ENCODE results near the gene SNTG2.

Gene SNTG2

GRCh38 chr2:1136067-1136466 is 185.4 kb downstream of the SNTG2 start:
- TF ChIP-seq, protein P1, sequence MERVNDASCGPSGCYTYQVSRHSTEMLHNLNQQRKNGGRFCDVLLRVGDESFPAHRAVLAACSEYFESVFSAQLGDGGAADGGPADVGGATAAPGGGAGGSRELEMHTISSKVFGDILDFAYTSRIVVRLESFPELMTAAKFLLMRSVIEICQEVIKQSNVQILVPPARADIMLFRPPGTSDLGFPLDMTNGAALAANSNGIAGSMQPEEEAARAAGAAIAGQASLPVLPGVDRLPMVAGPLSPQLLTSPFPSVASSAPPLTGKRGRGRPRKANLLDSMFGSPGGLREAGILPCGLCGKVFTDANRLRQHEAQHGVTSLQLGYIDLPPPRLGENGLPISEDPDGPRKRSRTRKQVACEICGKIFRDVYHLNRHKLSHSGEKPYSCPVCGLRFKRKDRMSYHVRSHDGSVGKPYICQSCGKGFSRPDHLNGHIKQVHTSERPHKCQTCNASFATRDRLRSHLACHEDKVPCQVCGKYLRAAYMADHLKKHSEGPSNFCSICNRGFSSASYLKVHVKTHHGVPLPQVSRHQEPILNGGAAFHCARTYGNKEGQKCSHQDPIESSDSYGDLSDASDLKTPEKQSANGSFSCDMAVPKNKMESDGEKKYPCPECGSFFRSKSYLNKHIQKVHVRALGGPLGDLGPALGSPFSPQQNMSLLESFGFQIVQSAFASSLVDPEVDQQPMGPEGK (CRISPR knock-in tag; IDR thresholded peaks at IDR 0.05; ENCODE audit: borderline replicate concordance) = no peak
- TF ChIP-seq, protein P2, sequence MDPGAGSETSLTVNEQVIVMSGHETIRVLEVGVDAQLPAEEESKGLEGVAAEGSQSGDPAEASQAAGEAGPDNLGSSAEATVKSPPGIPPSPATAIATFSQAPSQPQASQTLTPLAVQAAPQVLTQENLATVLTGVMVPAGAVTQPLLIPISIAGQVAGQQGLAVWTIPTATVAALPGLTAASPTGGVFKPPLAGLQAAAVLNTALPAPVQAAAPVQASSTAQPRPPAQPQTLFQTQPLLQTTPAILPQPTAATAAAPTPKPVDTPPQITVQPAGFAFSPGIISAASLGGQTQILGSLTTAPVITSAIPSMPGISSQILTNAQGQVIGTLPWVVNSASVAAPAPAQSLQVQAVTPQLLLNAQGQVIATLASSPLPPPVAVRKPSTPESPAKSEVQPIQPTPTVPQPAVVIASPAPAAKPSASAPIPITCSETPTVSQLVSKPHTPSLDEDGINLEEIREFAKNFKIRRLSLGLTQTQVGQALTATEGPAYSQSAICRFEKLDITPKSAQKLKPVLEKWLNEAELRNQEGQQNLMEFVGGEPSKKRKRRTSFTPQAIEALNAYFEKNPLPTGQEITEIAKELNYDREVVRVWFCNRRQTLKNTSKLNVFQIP (CRISPR knock-in tag; IDR thresholded peaks at IDR 0.05; ENCODE audit: borderline replicate concordance, low read depth) = no peak
- TF ChIP-seq SNAI2 (CRISPR knock-in tag; IDR thresholded peaks at IDR 0.05) (no peak), TCF4 (CRISPR knock-in tag; IDR thresholded peaks at IDR 0.05; ENCODE audit: borderline replicate concordance) (no peak), ZC3H10 (CRISPR knock-in tag; IDR thresholded peaks at IDR 0.05) (no peak), BACH2 (CRISPR knock-in tag; IDR thresholded peaks at IDR 0.05; ENCODE audit: borderline replicate concordance) (no peak), ZNF70 (CRISPR knock-in tag; IDR thresholded peaks at IDR 0.05) (no peak), ZFP3 (CRISPR knock-in tag; IDR thresholded peaks at IDR 0.05) (no peak), ZNF565 (CRISPR knock-in tag; conservative IDR thresholded peaks at IDR 0.05; ENCODE audit: low read depth) (no peak), ISL1 (CRISPR knock-in tag; IDR thresholded peaks at IDR 0.05) (no peak), TOX (CRISPR knock-in tag; IDR thresholded peaks at IDR 0.05; ENCODE audit: borderline replicate concordance) (no peak), CSDC2 (CRISPR knock-in tag; IDR thresholded peaks at IDR 0.05) (no peak), ESRRG (CRISPR knock-in tag; IDR thresholded peaks at IDR 0.05) (no peak), ARNTL (CRISPR knock-in tag; IDR thresholded peaks at IDR 0.05; ENCODE audit: borderline replicate concordance, low read depth) (no peak), CSRNP3 (CRISPR knock-in tag; IDR thresholded peaks at IDR 0.05) (no peak), ZFP30 (CRISPR knock-in tag; IDR thresholded peaks at IDR 0.05) (no peak), ZNF8 (CRISPR knock-in tag; IDR thresholded peaks at IDR 0.05) (no peak), PPARA (CRISPR knock-in tag; IDR thresholded peaks at IDR 0.05; ENCODE audit: borderline replicate concordance) (no peak)
- TF ChIP-seq, protein P3, sequence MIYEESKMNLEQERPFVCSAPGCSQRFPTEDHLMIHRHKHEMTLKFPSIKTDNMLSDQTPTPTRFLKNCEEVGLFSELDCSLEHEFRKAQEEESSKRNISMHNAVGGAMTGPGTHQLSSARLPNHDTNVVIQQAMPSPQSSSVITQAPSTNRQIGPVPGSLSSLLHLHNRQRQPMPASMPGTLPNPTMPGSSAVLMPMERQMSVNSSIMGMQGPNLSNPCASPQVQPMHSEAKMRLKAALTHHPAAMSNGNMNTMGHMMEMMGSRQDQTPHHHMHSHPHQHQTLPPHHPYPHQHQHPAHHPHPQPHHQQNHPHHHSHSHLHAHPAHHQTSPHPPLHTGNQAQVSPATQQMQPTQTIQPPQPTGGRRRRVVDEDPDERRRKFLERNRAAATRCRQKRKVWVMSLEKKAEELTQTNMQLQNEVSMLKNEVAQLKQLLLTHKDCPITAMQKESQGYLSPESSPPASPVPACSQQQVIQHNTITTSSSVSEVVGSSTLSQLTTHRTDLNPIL (CRISPR knock-in tag; IDR thresholded peaks at IDR 0.05; ENCODE audit: low read depth) = no peak
- ATAC-seq = no peak

DNA sequence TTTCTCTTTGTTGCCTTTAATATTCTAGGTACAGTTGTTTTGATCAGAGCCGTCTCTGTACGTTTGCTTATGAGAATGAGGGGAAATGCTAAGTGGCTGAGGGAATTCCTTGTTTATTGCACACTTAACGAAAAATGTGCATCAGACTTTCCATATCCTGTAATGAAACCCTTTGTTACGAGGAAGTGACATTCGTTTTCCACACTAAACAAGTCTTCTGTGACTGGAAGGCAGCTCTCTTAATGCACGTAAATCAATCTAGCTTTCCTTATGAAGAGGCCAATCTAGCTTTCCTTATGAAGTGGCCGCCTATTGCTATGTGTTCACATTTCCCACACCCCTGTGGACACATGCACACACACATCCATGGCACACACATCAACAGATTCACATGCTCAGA is 186.2 kb downstream of the SNTG2 start:
- no peak for ATAC-seq
- no peak for TF ChIP-seq ZNF565 (CRISPR knock-in tag; conservative IDR thresholded peaks at IDR 0.05; ENCODE audit: low read depth)
- TF ChIP-seq, protein P3 (CRISPR knock-in tag; IDR thresholded peaks at IDR 0.05; ENCODE audit: low read depth) = no peak
- no peak for TF ChIP-seq ZFP3 (CRISPR knock-in tag; IDR thresholded peaks at IDR 0.05)
- no peak for TF ChIP-seq CSRNP3 (CRISPR knock-in tag; IDR thresholded peaks at IDR 0.05)
- no peak for TF ChIP-seq TOX (CRISPR knock-in tag; IDR thresholded peaks at IDR 0.05; ENCODE audit: borderline replicate concordance)
- TF ChIP-seq ZC3H10 (CRISPR knock-in tag; IDR thresholded peaks at IDR 0.05) = no peak
- TF ChIP-seq, protein P1 (CRISPR knock-in tag; IDR thresholded peaks at IDR 0.05; ENCODE audit: borderline replicate concordance) = no peak
- no peak for TF ChIP-seq SNAI2 (CRISPR knock-in tag; IDR thresholded peaks at IDR 0.05)
- TF ChIP-seq ARNTL (CRISPR knock-in tag; IDR thresholded peaks at IDR 0.05; ENCODE audit: borderline replicate concordance, low read depth) = no peak
- TF ChIP-seq TCF4 (CRISPR knock-in tag; IDR thresholded peaks at IDR 0.05; ENCODE audit: borderline replicate concordance) = no peak
